HEK293 (cell line): ENCODE results near the gene MESP2.

Experiments used
- CTCF ChIP-seq: fragments of 450-650 bp; formaldehyde crosslinking; IDR thresholded peaks from 2 replicates; pipeline ENCODE4 v1.5.1; 2016; ENCODE audit warnings: missing biosample characterization, missing genetic modification characterization
- ELK4 ChIP-seq: IDR thresholded peaks from 2 replicates; pipeline ENCODE4 v1.6.1; 2011; ENCODE audit warnings: mild to moderate bottlenecking, low read depth, low read length, borderline replicate concordance
- PRDM6 ChIP-seq: fragments of 450-650 bp; formaldehyde crosslinking; IDR thresholded peaks from 2 replicates; pipeline ENCODE4 v1.5.1; 2017; ENCODE audit warnings: missing biosample characterization, missing genetic modification characterization
- TSHZ1 ChIP-seq: fragments of 450-650 bp; formaldehyde crosslinking; IDR thresholded peaks from 2 replicates; pipeline ENCODE4 v1.5.1; 2016; ENCODE audit warnings: missing biosample characterization, missing genetic modification characterization, borderline replicate concordance
- ZBTB20 ChIP-seq: fragments of 450-650 bp; formaldehyde crosslinking; IDR thresholded peaks from 2 replicates; pipeline ENCODE4 v1.5.1; 2016; ENCODE audit warnings: missing biosample characterization, missing genetic modification characterization
- ZBTB7A ChIP-seq: fragments of 450-650 bp; formaldehyde crosslinking; IDR thresholded peaks from 2 replicates; pipeline ENCODE4 v1.5.1; 2016; ENCODE audit warnings: low read depth, missing biosample characterization, missing genetic modification characterization
- ZNF274 ChIP-seq, 2 experiments: fragments of 200-500 bp in 1 of 2; fragments of 450-650 bp in 1 of 2; sonication (Bioruptor generic) in 1 of 2; formaldehyde crosslinking in 1 of 2; IDR thresholded peaks; 2 replicates each; pipeline versions ENCODE4 v1.5.1 to v1.6.1; 2014 to 2016; ENCODE audit warnings: borderline replicate concordance in 1 of 2, inconsistent platforms in 1 of 2, low read length in 1 of 2, missing biosample characterization in 1 of 2, missing genetic modification characterization in 1 of 2
- ZNF626 ChIP-seq: fragments of 450-650 bp; sonication (Bioruptor Pico); formaldehyde crosslinking; IDR thresholded peaks from 2 replicates; pipeline ENCODE4 v1.5.1; 2018; ENCODE audit warnings: missing biosample characterization, missing genetic modification characterization, inconsistent platforms
- ZNF704 ChIP-seq: fragments of 450-650 bp; formaldehyde crosslinking; IDR thresholded peaks from 2 replicates; pipeline ENCODE4 v1.5.1; 2016; ENCODE audit warnings: missing biosample characterization, missing genetic modification characterization
- ZNF830 ChIP-seq: fragments of 450-650 bp; IDR thresholded peaks from 2 replicates; pipeline ENCODE4 v1.5.0; 2018; ENCODE audit warnings: missing biosample characterization, missing genetic modification characterization, low read depth, mild to moderate bottlenecking, moderate library complexity
- ZSCAN4 ChIP-seq: fragments of 450-650 bp; formaldehyde crosslinking; IDR thresholded peaks from 2 replicates; pipeline ENCODE4 v1.5.1; 2017; ENCODE audit warnings: missing biosample characterization, missing genetic modification characterization

- TF ChIP-seq PRDM6 (tag by site-specific recombination) (no peak), ZNF274 (IDR thresholded peaks at IDR 0.05; ENCODE audit: low read length) (no peak), ZNF274 (tag by site-specific recombination; IDR thresholded peaks at IDR 0.05; ENCODE audit: borderline replicate concordance) (no peak), ZBTB20 (tag by site-specific recombination) (no peak), ZNF626 (no peak), ZNF830 (tag by site-specific recombination) (no peak), ELK4 (no peak), ZBTB7A (tag by site-specific recombination) (no peak), CTCF (tag by site-specific recombination) (no peak), ZNF704 (tag by site-specific recombination) (no peak), TSHZ1 (tag by site-specific recombination) (no peak), ZSCAN4 (tag by site-specific recombination) (no peak)
These were observed 24.4 kb upstream of the MESP2 start for GRCh38 chr15:89751748-89752147.
